GM12878 (cell line): ENCODE results near the gene PROB1. TPM values are rescaled to one million over a fixed set of nuclear protein-coding genes. Genes with fewer than 3 reads are reported as not detected.

Experiments used
- BCLAF1 ChIP-seq: fragments of 450-650 bp; IDR thresholded peaks from 2 replicates; pipeline ENCODE4 v1.6.1; 2017; ENCODE audit warnings: antibody characterized with exemption, mild to moderate bottlenecking, moderate library complexity
- ETV6 ChIP-seq, 2 experiments: fragments of 450-650 bp in 1 of 2; IDR thresholded peaks in 1 of 2; conservative IDR thresholded peaks in 1 of 2; 2 replicates each; pipeline ENCODE4 v1.6.1; 2014; ENCODE audit warnings: antibody characterized with exemption in 1 of 2, borderline replicate concordance in 1 of 2, low read depth in 1 of 2, mild to moderate bottlenecking in 1 of 2, moderate library complexity in 1 of 2
- FOXM1 ChIP-seq: IDR thresholded peaks from 2 replicates; pipeline ENCODE4 v1.6.1; 2012; ENCODE audit warnings: low read depth, mild to moderate bottlenecking, inconsistent platforms, low read length, moderate library complexity
- HCFC1 ChIP-seq: fragments of 150-350 bp; IDR thresholded peaks from 2 replicates; pipeline ENCODE4 v1.6.1; 2014; ENCODE audit warnings: low read length
- IRF4 ChIP-seq: IDR thresholded peaks from 2 replicates; pipeline ENCODE4 v1.6.1; 2011; ENCODE audit warnings: low read depth, low read length
- NFIC ChIP-seq: IDR thresholded peaks from 2 replicates; pipeline ENCODE4 v1.6.1; 2012; ENCODE audit warnings: low read depth, mild to moderate bottlenecking, inconsistent platforms, low read length, moderate library complexity
- NFXL1 ChIP-seq: fragments of 450-650 bp; IDR thresholded peaks from 2 replicates; pipeline ENCODE4 v1.6.1; 2017; ENCODE audit warnings: antibody characterized with exemption, mild to moderate bottlenecking, borderline replicate concordance
- POLR2A ChIP-seq: IDR thresholded peaks from 2 replicates; pipeline ENCODE4 v1.6.1; 2011; ENCODE audit warnings: low read depth, mild to moderate bottlenecking, low read length
- POLR2AphosphoS2 ChIP-seq: IDR thresholded peaks from 2 replicates; pipeline ENCODE4 v1.6.1; 2011; ENCODE audit warnings: low read depth, mild to moderate bottlenecking, low read length, improper control_type of control experiment, moderate library complexity
- RELA ChIP-seq: fragments of 450-650 bp; IDR thresholded peaks from 2 replicates; pipeline ENCODE4 v1.8.0; 2014; ENCODE audit warnings: borderline replicate concordance; ENCODE audit not compliant: partially characterized antibody
- REST ChIP-seq: IDR thresholded peaks from 2 replicates; pipeline ENCODE4 v1.6.1; 2012; ENCODE audit warnings: mild to moderate bottlenecking, low read depth, low read length
- TCF12 ChIP-seq: IDR thresholded peaks from 2 replicates; pipeline ENCODE4 v1.6.1; 2011; ENCODE audit warnings: low read depth, mild to moderate bottlenecking, low read length
- ZBTB11 ChIP-seq: fragments of 450-650 bp; formaldehyde crosslinking; IDR thresholded peaks from 2 replicates; pipeline ENCODE4 v1.5.0; 2022; ENCODE audit warnings: mild to moderate bottlenecking, missing genetic modification characterization
- ZBTB4 ChIP-seq: fragments of 450-650 bp; formaldehyde crosslinking; IDR thresholded peaks from 2 replicates; pipeline ENCODE4 v1.4.0; 2022; ENCODE audit warnings: mild to moderate bottlenecking, moderate library complexity
- polyA plus RNA-seq, 11 experiments: library from polyadenylated mRNA; depleted of rRNA in 4 of 11; unstranded in 6 of 11; stranded (reverse) in 5 of 11; fragments of >200 nt; fragmentation: Nextera tagmentation in 4 of 11; fragmentation: Illumina TruSeq in 1 of 11; extraction: Ambion mirVana in 4 of 11; extraction: Trizol in 1 of 11; gene quantifications; 1 replicate in 1 of 11; 2 replicates in 10 of 11; pipeline versions ENCODE4 v1.2.1 to v1.2.3, GENCODE V29; 2011 to 2016; ENCODE audit warnings: inconsistent platforms in 2 of 11, missing spikeins in 2 of 11, low read depth in 1 of 11
- total RNA-seq, 4 experiments: library from RNA; depleted of rRNA in 3 of 4; stranded (reverse); fragments of >200 nt in 3 of 4; fragmentation: Illumina TruSeq in 1 of 4; extraction: Trizol in 1 of 4; gene quantifications; 2 replicates each; pipeline versions ENCODE4 v1.2.1 to v1.2.3, GENCODE V29; 2013 to 2021

PROB1 gene
- total and polyA plus RNA-seq, 10 of the 15 experiments (the other 5 are each of a cell fraction or from before 2014, with no cell fraction given): 0.14 to 8.1 (median 2.9) TPM

GRCh38 chr5:139389701-139390638 is 4.9 kb downstream of the PROB1 start, which contains the start of gene MZB1 (continued):
- no peak for TF ChIP-seq BCLAF1
- no peak for TF ChIP-seq ZBTB11 (CRISPR knock-in tag)
- TF ChIP-seq ETV6 (conservative IDR thresholded peaks at IDR 0.05 in 1 of 2, IDR thresholded peaks at IDR 0.05 in 1 of 2; ENCODE audit: borderline replicate concordance in 1 of 2, low read depth in 1 of 2): no peak
- TF ChIP-seq IRF4: peak; percentile 85
- TF ChIP-seq POLR2A: no peak
- no peak for TF ChIP-seq ZBTB4
- TF ChIP-seq TCF12: peak; percentile 95
- no peak for TF ChIP-seq HCFC1
- no peak for TF ChIP-seq REST
- TF ChIP-seq NFXL1: peak; percentile 98
- TF ChIP-seq POLR2AphosphoS2: no peak; the same call in 1 of the 2 replicates
- TF ChIP-seq NFIC: no peak
- no peak for TF ChIP-seq FOXM1
- TF ChIP-seq RELA: peak; percentile 58
